ENCODE data around the gene PRMT3.
"Not testable (repeated sequence)": the region's sequence is repeated elsewhere in the genome, so short reads cannot be mapped to it uniquely, and the experiment has no call there.

PRMT3 gene

DNA sequence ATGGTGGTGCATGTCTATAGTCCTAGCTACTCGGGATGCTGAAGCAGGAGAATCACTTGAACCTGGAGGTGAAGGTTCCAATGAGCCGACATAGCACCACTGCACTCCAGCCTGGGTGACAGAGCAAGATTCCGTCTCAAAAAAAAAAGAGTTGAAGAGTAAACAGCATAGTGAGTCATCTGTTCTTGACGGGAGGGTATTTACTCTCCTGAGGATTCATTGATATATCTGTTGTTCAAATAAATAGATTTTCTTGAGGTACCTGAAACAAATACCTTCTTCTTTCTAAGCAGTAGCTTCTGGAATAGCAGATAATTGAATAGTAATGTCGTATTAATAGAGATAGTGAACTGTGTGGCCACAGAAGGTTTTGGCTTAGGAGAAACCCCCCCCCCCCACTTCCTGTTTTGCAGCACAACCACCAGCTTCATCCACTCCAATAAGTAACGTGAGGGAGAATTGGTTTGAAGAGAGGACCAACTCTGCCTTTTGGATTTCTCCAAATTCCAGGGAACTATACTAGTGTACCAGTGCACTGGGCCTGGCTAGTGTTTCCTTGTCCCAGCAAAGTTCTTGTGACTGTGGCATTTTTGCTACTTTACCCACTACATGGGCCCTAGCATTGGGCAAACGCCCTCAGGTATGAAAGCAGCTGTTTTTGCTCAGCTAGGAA is 90.0 kb downstream of the PRMT3 start:
- no peak overlapping the region for H3K4me3 Mint-ChIP-seq
- TF ChIP-seq, protein P1, sequence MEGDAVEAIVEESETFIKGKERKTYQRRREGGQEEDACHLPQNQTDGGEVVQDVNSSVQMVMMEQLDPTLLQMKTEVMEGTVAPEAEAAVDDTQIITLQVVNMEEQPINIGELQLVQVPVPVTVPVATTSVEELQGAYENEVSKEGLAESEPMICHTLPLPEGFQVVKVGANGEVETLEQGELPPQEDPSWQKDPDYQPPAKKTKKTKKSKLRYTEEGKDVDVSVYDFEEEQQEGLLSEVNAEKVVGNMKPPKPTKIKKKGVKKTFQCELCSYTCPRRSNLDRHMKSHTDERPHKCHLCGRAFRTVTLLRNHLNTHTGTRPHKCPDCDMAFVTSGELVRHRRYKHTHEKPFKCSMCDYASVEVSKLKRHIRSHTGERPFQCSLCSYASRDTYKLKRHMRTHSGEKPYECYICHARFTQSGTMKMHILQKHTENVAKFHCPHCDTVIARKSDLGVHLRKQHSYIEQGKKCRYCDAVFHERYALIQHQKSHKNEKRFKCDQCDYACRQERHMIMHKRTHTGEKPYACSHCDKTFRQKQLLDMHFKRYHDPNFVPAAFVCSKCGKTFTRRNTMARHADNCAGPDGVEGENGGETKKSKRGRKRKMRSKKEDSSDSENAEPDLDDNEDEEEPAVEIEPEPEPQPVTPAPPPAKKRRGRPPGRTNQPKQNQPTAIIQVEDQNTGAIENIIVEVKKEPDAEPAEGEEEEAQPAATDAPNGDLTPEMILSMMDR (IDR thresholded peaks at IDR 0.05; ENCODE audit: unreplicated experiment in 3 of 3): no peak
- peaks cover 10% of the 10 kb centered on the region for H3K36me3 Mint-ChIP-seq (ENCODE audit: low read depth)
- H3K27me3 Mint-ChIP-seq (ENCODE audit: low read depth): no peaks in the 10 kb centered on the region
- H3K27ac Mint-ChIP-seq: no peak overlapping the region
- no peaks in the 10 kb centered on the region for H3K9me3 Mint-ChIP-seq
- H3K4me1 Mint-ChIP-seq: no peaks in the 10 kb centered on the region

DNA sequence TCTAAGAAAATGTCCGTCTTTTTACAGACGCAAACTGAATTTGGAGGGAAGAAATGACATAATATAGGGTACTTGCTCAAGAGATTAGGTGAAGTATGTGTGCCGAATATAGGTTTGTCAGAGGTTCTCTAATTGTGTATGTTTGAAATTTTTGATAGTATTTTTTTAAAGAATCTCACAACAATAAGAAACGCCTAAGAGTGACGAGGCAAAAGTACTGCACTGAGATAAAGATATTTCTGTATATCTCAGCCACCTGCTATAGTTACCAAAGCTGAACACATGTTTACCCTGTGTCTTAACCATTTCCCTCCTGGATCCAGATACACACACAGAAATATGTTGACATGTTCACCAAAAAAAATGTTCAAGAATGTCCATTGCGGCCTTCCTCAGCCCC is 92.0 kb downstream of the PRMT3 start:
- Mint-ChIP-seq H3K9me3 (no peaks in the 10 kb centered on the region), H3K27me3 (ENCODE audit: low read depth) (no peaks in the 10 kb centered on the region), H3K4me1 (no peaks in the 10 kb centered on the region), H3K36me3 (ENCODE audit: low read depth) (peaks cover 21% of the 10 kb centered on the region), H3K4me3 (no peak overlapping the region), H3K27ac (no peak overlapping the region)
- TF ChIP-seq, protein P1 (IDR thresholded peaks at IDR 0.05; ENCODE audit: unreplicated experiment in 3 of 3): no peak

- peaks cover 8% of the 10 kb centered on the region for H3K4me1 Mint-ChIP-seq
- H3K9me3 Mint-ChIP-seq: no peaks in the 10 kb centered on the region
- H3K4me3 Mint-ChIP-seq: no peak overlapping the region
- TF ChIP-seq, protein P1 (IDR thresholded peaks at IDR 0.05; ENCODE audit: unreplicated experiment in 3 of 3): no peak
- no peak overlapping the region for H3K27ac Mint-ChIP-seq
- H3K27me3 Mint-ChIP-seq (ENCODE audit: low read depth): no peaks in the 10 kb centered on the region
- peaks cover 24% of the 10 kb centered on the region for H3K36me3 Mint-ChIP-seq (ENCODE audit: low read depth)
These were observed 96.4 kb downstream of the PRMT3 start for GRCh38 chr11:20483931-20484330.

DNA sequence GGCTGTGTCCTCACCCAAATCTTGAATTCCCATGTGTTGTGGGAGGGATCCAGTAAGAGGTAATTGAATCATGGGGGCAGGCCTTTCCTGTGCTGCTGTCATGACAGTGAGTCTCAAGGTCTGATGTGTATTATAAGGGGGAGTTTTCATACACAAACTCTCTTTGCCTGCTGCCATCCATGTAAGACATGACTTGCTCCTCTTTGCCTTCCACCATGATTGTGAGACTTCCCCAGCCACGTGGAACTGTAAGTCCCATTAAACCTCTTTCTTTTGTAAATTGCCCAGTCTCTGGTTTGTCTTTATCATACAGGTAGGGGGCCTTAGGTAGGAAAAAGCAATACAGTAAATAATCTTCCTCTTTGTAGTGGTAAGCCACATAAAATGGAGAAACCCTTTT is 96.9 kb downstream of the PRMT3 start:
- H3K36me3 Mint-ChIP-seq (ENCODE audit: low read depth): peaks cover 24% of the 10 kb centered on the region
- H3K27me3 Mint-ChIP-seq (ENCODE audit: low read depth); H3K9me3 Mint-ChIP-seq; H3K4me3 Mint-ChIP-seq; H3K27ac Mint-ChIP-seq: not testable (repeated sequence)
- H3K4me1 Mint-ChIP-seq: peaks cover 12% of the 10 kb centered on the region

DNA sequence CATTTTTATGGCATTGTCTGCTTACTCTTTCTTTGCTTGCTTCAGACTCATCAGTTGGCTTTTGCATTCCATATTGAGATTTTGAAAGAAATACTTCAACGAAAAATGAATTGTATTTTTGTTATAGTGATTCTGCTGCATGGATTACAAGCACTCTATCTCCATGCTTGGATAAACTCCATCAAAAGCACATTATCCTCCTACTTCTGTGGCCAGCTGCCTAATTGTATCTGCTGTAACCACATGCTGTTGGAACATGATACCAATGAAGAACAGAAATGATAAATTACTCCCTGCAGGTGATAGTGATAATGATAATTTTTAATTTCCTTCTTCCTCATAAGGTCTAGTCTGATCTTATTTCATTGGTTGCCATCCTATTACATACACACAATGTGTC is 100.8 kb downstream of the PRMT3 start:
- Mint-ChIP-seq H3K4me1 (peaks cover 12% of the 10 kb centered on the region), H3K9me3 (no peaks in the 10 kb centered on the region)
- TF ChIP-seq, protein P1 (IDR thresholded peaks at IDR 0.05; ENCODE audit: unreplicated experiment in 3 of 3): no peak

DNA sequence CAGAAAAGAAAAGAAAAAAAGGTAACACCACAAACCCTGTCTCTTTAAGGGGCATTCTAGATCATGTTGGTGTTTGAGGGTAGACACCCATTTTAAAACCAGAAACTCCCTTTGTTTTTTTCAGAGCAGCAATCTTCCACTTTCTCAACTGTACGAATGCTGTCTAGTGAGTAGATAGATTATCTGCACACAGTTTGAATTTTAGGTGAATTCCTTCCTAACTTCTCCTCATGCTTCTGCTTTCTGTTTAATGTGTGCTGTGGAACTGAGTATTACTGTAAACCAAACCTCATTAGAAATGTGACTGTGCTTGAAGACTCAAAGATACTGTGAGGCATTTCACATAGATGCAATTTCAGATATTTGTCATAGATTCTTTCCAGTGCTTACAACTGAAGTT is 102.4 kb downstream of the PRMT3 start:
- Mint-ChIP-seq H3K4me1 (peaks cover 12% of the 10 kb centered on the region), H3K36me3 (ENCODE audit: low read depth) (peaks cover 4% of the 10 kb centered on the region), H3K27ac (no peak overlapping the region), H3K4me3 (no peak overlapping the region), H3K27me3 (ENCODE audit: low read depth) (no peaks in the 10 kb centered on the region), H3K9me3 (no peaks in the 10 kb centered on the region)
- TF ChIP-seq, protein P1 (IDR thresholded peaks at IDR 0.05; ENCODE audit: unreplicated experiment in 3 of 3): no peak

More for the DNA sequence above, 100.8 kb downstream of the PRMT3 start:
- H3K27ac Mint-ChIP-seq: no peak overlapping the region
- no peaks in the 10 kb centered on the region for H3K27me3 Mint-ChIP-seq (ENCODE audit: low read depth)
- no peak overlapping the region for H3K4me3 Mint-ChIP-seq
- H3K36me3 Mint-ChIP-seq (ENCODE audit: low read depth): peaks cover 20% of the 10 kb centered on the region

All from nephron (organoid).